AG09319 (cell line): ENCODE results near the gene SMG7.

Experiments
- DNase-seq: peaks from one replicate; pipeline ENCODE4 v3.0.0-alpha.2; 2010; ENCODE audit warnings: low read depth; ENCODE audit errors: extremely low read depth
- TF ChIP-seq, protein P1 (sequence below): IDR thresholded peaks from 2 replicates; pipeline ENCODE4 v1.5.1; 2011; ENCODE audit warnings: low read depth, mild to moderate bottlenecking, inconsistent platforms, low read length, moderate library complexity

SMG7 gene

DNA sequence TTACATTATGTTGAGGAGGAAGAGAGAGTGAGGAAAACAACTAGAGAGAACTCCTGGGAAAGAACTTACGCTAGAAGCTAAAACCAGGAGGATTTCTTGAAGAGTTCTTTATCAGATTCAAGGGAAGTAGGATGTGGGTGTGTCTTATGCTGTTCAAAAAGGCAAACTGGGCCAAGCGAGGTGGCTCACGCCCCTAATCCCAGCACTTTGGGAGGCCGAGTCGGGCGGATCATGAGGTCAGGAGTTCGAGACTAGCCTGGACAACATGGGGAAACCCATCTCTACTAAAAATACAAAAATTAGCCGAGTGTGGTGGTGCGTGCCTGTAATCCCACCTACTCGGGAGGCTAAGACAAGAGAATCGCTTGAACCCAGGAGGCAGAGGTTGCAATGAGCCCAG, 23.1 kb downstream of the SMG7 start:
- DNase-seq = no peak
- TF ChIP-seq, protein P1, sequence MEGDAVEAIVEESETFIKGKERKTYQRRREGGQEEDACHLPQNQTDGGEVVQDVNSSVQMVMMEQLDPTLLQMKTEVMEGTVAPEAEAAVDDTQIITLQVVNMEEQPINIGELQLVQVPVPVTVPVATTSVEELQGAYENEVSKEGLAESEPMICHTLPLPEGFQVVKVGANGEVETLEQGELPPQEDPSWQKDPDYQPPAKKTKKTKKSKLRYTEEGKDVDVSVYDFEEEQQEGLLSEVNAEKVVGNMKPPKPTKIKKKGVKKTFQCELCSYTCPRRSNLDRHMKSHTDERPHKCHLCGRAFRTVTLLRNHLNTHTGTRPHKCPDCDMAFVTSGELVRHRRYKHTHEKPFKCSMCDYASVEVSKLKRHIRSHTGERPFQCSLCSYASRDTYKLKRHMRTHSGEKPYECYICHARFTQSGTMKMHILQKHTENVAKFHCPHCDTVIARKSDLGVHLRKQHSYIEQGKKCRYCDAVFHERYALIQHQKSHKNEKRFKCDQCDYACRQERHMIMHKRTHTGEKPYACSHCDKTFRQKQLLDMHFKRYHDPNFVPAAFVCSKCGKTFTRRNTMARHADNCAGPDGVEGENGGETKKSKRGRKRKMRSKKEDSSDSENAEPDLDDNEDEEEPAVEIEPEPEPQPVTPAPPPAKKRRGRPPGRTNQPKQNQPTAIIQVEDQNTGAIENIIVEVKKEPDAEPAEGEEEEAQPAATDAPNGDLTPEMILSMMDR = no peak

DNA sequence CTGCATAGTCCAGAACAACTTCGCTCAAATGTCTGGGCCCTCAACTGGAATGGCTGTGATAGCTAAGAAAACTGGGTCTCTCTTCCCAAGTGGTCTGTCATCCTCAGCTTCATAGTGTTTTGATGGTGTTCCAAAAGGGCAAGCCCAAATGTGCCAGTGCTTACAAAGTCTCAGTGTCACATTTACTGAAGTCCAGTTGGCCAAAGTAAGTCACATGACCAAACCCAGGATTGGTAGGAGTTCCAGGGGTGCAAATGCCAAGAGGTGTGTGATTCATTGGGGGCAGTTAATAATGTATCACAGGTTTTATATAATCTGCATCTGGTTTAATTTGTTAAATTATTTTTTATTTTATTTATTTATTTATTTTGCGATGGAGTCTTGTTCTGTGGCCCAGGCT, 24.9 kb downstream of the SMG7 start:
- TF ChIP-seq, protein P1 = no peak

DNA sequence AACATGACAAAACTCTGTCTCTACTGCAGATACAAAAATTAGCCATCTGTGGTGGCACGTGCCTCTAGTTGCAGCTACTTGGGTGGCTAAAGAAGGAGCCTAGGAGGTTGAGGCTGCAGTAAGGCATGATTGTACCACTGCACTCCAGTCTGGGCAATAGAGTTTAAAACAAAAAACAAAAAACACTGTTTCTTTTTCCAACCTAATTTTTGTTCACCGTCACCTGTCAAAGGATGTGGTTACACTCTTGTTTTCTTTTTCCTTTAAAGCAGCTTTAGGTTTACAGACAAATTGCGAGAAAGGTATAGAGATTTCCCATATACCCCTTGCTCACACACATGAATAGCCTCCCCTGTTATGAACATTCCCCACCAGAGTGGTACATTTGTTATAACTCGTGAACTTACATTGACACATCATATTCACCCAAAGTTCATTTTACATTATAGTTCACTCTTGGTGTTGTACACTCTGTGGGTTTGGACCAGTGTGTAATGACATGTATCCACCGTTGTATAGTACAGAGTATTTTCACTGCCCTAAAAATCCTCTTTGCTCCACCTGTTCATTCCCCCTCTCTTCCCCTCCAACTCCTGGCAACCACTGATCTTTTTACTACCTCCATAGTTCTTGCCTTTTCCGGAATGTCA, 26.2 kb downstream of the SMG7 start:
- DNase-seq = no peak
- TF ChIP-seq, protein P1 = no peak

More for the DNA sequence above, 24.9 kb downstream of the SMG7 start:
- DNase-seq = no peak

DNA sequence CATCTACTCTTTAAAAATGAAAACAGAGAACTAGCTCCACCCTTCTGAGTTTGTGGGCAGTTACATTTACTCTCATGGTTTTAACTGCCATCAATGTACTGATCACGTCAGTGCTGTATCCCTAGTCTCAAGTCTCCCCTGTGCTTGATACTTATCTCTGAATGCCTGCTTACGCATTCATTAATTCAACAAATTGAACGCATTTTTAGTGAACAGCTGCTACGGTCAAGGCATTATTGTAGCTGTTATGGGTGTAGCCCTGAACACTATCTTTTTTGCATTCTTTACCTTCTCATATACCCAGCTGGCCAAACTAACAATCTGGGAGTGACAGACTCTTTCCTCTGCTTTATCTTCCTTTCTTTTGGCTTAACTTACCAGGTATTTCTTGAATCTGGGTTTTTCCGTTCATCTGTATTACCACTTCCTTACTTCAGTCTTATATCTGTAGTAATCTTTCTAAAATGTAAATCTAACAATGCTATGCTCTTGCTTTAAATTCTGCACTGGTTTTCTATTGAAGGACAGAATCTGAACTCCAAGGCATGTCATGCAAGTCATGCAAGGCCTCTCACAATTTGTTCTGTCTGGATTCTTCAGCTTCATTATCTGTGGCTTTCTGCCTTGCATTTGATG, 33.3 kb downstream of the SMG7 start:
- no peak for DNase-seq
- TF ChIP-seq, protein P1 = no peak

DNA sequence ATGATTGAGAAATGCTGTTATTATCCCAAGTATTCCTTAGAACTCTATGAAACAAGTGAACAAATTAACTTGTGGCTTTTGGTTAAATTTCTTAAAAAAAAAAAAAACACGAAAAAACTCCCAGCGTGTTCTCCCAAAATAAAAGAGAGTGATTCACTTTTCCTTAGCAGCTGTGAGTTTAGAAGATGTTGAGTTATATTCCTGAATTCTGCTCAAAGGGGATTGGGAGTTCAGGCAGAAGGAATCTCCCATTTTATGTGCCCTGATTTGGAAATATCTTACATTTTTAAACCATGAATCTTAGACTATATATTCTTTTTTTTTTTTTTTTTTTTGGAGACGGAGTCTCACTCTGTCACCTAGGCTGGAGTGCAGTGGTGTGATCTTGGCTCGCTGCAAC, 34.3 kb downstream of the SMG7 start:
- DNase-seq = no peak
- TF ChIP-seq, protein P1 = no peak

DNA sequence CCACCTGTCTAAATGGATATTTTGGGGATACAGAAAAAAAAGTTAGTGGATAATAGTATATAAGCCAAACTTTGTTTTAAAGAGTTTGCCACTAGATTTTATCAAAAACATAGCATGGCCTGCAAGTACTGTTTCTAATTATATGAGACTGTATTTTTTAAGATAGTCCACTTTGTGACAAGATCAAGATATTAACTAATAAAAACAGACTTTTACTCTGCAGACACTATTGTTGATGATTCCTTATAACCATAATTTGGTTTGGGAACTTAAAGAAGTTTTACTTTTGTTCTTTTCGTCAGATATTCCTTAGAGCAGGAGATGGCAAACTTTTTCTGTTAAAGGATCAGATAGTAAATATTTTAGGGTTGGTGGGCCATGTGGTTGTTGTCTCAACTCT, 36.4 kb downstream of the SMG7 start:
- TF ChIP-seq, protein P1 = no peak
- DNase-seq = no peak

DNA sequence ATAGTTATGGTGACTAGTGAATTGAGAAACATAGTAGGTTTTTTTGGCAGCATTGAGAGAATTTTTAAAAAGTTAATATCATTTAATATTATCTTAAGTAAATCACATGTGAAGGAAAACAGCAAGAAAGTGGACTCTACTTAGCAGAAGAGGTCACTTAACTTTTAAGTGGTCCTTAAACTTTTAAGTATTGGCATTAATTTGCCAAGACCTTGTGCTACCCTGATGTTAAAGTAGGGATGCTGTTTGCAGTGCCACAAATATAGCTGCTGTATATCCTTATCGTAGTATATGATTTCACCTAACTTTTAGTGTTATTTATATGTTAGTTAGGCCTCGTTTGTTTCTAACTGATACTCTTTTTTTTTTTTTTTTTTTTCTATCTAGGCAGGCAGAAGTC, 40.2 kb downstream of the SMG7 start:
- no peak for DNase-seq
- TF ChIP-seq, protein P1 = no peak
